HL-60/S4 treated with phorbol 12-myristate 13-acetate at 8.2 ng/mL for 4 days and 3 days (cell line): ENCODE data around the gene HSD17B14.
"Not testable (repeated sequence)": the region's sequence is repeated elsewhere in the genome, so short reads cannot be mapped to it uniquely, and the experiment has no call there.

Experiments
- in situ Hi-C: fragments of 300-500 bp; cut with MboI; formaldehyde crosslinking; loops from 2 replicates; pipeline ENCODE4 v1.15.0; 2022; ENCODE audit warnings: low sequenced_read_pairs

HSD17B14 gene

DNA sequence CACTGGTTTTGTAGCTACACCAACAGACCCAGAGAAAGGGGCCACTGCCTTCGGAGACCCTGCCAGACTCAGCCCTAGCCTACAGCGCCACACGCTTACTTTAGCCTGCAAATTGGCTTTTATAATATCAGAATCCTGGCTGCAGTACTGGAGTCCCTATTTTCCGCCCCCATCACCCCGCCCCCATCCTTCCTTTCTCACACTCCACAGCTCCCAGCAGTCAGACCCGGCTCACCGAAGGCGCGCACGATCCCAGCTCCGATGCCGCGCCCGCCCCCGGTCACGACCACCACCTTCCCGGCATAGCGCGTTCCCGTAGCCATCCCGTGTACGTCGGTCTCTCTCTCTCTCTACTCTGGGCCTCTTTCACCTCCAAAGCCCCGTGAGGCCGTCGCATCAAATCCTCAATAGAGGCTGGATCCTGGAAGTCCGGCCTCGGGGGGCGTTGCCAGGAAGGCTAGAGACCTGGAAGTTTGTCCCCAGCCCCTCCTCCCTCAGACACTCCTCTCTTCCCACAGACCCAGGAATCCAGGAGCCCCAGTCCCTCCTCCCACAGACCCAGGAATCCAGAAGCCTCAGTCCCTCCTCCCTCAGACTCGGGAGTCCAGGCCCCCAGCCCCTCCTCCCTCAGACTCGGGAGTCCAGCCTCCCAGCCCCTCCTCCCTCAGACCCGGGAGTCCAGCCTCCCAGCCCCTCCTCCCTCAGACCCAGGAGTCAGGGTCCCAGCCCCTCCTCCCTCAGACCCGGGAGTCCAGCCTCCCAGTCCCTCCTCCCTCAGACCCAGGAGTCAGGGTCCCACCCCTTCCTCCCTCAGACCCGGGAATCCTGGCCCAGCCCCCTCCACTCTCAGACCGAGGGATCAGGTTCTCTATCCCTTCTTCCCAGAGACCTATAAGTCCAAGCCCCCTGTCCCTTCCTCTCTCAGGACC lies at the start of gene HSD17B14:
HSD17B14 (minus strand) TSS at position 403 of the 929 bp plus-strand sequence; CDS start at position 323, 80 bp downstream.
- in situ Hi-C loops, result no loop called here

DNA sequence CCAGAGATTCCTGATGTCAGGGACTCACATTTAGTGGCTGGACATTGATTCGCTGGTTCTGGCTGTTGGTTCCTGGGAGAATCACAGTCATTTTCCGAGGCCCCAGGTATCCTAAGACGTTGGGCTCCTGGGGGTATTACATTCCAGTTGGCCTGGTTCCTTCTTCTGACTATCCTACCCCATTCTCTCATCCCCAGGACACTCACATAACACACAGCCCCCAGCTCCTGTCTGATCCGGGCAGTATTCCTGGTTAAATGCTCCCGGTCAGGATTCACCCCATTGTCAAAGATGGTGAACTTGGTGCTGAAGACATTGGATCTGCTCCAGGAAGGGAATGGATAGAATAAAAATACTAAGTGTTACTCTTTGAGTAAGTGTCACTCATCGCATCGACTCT lies 47.4 kb upstream of the HSD17B14 start:
- in situ Hi-C loops, result no loop called here

GRCh38 chr19:48881741-48882657 lies 45.7 kb upstream of the HSD17B14 start:
- in situ Hi-C loops, result no loop called here

DNA sequence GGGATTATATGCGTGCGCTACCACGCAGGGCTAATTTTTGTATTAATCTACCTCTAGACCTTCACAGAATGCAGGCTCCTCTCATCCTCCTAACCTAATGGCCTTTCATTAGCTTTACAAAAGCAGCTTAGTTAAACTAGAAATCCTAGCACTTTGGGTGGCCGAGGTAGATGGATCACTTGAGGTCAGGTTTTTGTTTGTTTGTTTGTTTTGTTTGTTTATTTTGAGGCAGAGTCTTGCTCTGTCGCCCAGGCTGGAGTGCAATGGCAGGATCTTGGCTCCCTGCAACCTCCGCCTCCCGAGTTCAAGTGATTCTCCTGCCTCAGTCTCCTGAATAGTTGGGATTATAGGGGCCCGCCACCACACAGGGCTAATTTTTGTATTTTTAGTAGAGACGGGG lies 43.4 kb upstream of the HSD17B14 start:
- in situ Hi-C loops, result not testable (repeated sequence)

DNA sequence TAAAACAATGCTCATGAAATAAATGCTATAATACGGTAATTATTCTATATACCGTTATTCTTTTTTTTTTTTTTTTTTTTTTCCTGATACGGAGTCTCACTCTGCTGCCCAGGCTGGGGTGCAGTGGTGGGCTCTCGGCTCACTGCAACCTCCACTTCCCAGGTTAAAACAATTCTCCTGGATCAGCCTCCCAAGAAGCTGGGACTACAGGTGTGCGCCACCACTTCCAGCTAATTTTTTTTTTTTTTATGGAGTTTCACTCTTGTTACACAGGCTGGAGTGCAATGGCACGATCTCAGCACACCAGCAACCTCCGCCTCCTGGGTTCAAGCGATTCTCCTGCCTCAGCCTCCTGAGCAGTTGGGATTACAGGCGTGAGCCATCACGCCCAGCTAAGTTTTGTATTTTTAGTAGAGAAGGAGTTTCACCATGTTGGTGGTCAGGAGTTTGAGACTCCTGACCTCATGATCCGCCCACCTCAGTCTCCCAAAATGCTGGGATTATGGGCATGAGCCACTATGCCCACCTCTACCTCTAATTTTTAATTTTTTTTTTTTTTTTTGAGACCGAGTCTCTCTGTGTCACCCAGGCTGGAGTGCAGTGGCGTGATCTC lies 42.8 kb upstream of the HSD17B14 start:
- in situ Hi-C loops, result no loop called here

DNA sequence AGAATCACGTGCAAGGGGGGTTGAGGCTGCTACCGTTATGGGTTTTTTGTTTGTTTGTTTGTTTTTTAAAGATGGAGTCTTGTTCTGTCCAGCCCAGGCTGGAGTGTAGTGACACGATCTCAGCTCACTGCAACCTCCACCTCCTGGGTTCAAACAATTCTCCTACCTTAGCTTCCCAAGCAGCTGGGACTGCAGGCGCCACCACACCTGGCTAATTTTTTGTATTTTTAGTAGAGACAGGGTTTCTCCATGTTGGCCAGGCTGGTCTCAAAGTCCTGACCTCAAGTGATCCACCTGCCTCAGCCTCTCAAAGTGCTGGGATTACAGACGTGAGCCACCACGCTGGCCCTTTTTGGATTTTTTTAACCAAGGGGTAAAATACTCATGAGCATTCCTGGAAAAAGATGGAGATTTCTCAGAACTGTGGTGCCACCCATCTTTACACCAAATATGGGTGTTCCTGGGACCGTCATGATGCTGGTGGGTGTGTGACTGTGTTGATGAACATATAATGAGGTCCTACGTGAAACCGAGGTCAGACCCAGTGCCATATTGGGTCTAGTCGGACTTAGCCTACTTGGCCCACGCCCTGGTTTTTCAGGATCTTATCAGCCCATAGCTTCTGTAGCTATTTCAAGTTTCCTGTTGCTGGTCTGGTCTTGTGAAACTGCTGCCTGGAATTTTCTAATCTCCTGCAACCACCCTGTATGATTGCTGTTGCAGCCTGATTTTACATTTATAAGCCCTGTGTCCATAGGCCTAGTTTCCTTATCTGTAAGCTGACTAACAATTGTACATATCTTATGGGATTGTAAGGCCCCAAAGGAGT lies 42.1 kb upstream of the HSD17B14 start:
- in situ Hi-C loops, result no loop called here

DNA sequence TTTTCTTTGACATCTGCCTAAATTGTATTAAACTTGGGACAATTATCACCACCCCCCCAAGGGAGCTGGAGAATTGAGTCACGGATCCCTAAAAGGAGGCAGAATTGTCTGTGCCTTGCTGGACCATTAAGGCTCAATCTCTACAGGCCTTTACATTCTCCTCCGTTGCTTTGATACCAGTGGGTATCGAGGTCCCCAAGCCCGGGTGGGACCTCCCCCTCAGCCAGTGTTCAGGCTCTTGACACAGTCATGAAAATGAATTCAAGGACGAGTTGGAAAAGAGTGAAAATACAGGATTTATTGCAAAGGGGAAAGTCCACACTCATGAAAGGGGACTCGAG lies 41.5 kb upstream of the HSD17B14 start:
- in situ Hi-C loops, result no loop called here

- in situ Hi-C loops, result not testable (repeated sequence)
Observed at GRCh38 chr19:48876043-48876981, 40.0 kb upstream of the HSD17B14 start.

- in situ Hi-C loops, result no loop called here
Observed at GRCh38 chr19:48874303-48875135, 38.2 kb upstream of the HSD17B14 start.

DNA sequence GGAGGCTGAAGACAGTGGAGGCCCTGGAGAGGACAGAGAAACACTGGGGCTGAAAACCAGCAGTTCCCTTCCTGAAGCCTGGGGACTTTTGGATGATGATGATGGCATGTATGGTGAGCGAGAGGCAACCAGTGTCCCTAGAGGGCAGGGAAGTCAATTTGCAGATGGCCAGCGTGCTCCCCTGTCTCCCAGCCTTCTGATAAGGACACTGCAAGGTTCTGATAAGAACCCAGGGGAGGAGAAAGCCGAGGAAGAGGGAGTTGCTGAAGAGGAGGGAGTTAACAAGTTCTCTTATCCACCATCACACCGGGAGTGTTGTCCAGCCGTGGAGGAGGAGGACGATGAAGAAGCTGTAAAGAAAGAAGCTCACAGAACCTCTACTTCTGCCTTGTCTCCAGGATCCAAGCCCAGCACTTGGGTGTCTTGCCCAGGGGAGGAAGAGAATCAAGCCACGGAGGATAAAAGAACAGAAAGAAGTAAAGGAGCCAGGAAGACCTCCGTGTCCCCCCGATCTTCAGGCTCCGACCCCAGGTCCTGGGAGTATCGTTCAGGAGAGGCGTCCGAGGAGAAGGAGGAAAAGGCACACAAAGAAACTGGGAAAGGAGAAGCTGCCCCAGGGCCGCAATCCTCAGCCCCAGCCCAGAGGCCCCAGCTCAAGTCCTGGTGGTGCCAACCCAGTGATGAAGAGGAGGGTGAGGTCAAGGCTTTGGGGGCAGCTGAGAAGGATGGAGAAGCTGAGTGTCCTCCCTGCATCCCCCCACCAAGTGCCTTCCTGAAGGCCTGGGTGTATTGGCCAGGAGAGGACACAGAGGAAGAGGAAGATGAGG lies 37.4 kb upstream of the HSD17B14 start:
- in situ Hi-C loops, result no loop called here

- in situ Hi-C loops, result no loop called here
Observed at GRCh38 chr19:48872884-48873475, 36.7 kb upstream of the HSD17B14 start.

GRCh38 chr19:48872182-48872883 lies 36.0 kb upstream of the HSD17B14 start, which contains the start of gene PPP1R15A:
Gene PPP1R15A (plus strand): TSS chr19:48872421. CDS start chr19:48873234, 813 bp downstream.
- in situ Hi-C loops, result no loop called here

GRCh38 chr19:48871471-48872181 lies 35.3 kb upstream of the HSD17B14 start:
- in situ Hi-C loops, result not testable (repeated sequence)

DNA sequence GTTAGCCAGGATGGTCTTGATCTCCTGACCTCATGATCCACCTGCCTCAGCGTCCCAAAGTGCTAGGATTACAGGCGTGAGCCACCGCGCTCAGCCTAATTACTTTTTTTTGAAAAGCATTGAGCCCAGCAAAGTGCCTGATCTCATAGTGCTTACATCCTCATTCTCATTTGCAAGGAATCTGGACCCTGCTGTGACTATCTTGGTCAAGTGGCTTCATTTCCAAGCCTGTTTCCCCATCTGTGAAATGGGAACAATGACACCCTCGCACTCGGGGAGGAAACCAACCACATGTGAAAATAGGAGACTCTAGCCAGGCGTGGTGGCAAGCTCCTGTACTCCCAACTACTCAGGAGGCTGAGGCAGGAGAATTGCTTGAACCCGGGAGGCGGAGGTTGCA lies 33.8 kb upstream of the HSD17B14 start:
- in situ Hi-C loops, result no loop called here

DNA sequence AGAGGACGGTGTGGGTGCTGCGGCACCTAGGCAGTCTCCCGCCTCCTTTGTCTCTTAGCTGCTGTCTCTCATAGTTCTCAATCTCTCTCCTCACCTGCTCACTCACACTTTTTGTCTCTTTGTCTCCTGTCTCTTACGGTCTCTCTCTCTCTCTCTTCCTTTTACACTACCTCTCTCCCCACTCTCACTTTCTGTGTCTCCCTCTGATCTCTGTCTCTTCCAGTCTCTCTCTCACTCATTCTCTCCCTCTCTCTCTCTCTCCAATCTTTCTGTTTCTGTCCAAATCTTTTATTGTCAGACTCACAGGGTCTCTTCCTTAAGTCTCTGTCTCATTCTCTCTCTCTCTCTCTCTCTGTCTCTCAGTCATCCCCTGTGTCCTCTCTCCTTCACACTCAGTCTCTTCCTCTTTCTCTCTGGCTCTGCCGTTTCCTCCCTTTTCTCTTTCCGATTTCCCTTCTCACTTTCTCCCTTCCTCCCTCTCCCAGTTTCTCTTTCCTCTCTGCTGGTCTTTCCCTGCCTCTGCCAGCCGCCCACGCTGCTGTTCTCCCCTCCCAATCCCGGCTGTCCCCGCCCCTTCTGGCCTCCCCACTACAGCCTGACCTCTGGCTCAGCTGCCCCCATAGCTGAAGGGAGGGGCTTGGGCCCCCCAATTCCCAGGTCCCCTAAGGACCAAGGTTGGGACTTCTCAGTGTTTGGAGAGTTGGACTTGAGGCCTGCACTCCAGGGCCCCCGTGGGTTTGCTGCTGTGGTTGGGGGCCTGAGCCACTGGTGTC lies 32.0 kb upstream of the HSD17B14 start, which contains the start of gene PLEKHA4:
PLEKHA4 (minus strand) TSS at position 504 of the 773 bp plus-strand sequence. CDS start 997 bp downstream, outside the sequence.
- in situ Hi-C loops, result no loop called here
